ENCODE data around the gene FER1L5. TPM values are rescaled to one million over a fixed set of nuclear protein-coding genes. Genes with fewer than 3 reads are reported as not detected.

FER1L5 gene
- total and polyA plus RNA-seq, 2 of the 8 experiments (the other 6 are each of a cell fraction or from before 2014, with no cell fraction given): 0.23 to 0.88 TPM

DNA sequence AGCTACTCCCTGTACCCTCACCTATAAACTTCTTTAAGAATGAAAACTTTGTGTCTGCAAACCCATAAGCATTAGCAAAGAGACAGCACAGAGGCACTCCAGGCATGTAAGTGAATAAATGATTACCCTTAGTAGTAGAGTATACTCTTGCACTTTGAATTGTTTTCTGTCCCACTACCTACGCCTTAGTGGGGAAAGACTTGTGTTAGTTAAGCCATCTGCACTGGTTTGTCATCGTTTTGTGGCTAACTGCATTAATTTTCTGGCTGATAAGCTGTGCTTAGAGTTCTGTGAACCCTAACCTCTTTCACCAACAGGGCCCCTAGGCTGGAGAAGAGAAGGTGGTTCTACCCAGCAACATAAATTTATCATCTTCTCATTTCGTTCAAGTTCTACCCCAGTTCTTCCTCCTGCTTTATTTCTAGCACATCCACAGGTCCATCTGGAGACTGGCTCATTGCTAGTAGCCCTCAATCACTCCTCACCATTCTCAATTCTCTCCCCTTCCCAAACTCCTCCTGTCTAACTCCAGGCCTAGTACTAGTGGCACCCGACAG, 96.6 kb downstream of the FER1L5 start:
- DNase-seq (ENCODE audit: low read depth in 1 of 2, low spot score in 2 of 2): no peak
- CTCF ChIA-PET (ENCODE audit: partially characterized antibody): interaction anchor here (0.8 to 1.5 kb wide), 4 partner anchors 39 to 332 kb away, joined by 3 to 4 read pairs (median 4); no protein-coding TSS in a partner anchor
- Histone ChIP-seq H3K9ac (replicated peaks in 1 of 4; ENCODE audit: extremely low read depth in 1 of 4, low read depth in 3 of 4, low read length in 3 of 4) (peak overlapping the region in 3 of 4 experiments; percentile 66 to 78 (median 73); a peak in 6 of 7 replicates), H2AK5ac (ENCODE audit: low read depth, low read length) (no peak overlapping the region), H3K23ac (ENCODE audit: insufficient read length) (no peak overlapping the region), H3K18ac (ENCODE audit: extremely low read depth, low read length) (no peak overlapping the region), H2BK20ac (ENCODE audit: low read length) (no peak overlapping the region), H4K20me1 (replicated peaks in 1 of 2; ENCODE audit: control insufficient read depth in 1 of 2, insufficient read depth in 2 of 2, low read length in 2 of 2) (no peaks in the 10 kb centered on the region), H3K14ac (ENCODE audit: insufficient read length) (no peak overlapping the region), H4K91ac (replicated peaks; ENCODE audit: insufficient read length, low read length) (no peak overlapping the region), H3K79me2 (ENCODE audit: control insufficient read depth in 1 of 2, insufficient read depth in 2 of 2, low read length in 2 of 2) (peaks cover 0 to 20% of the 10 kb centered on the region in 2 experiments; a peak in 2 of 4 replicates), H3K23me2 (ENCODE audit: low read depth, low read length) (peaks cover 4% of the 10 kb centered on the region; the same call in 1 of the 2 replicates), H2BK15ac (ENCODE audit: low read length) (no peak overlapping the region), H2BK5ac (ENCODE audit: low read depth, low read length) (no peak overlapping the region), H4K5ac (ENCODE audit: insufficient read length, low read depth, low read length) (no peak overlapping the region), H2BK12ac (ENCODE audit: low read depth, low read length) (no peak overlapping the region), H3K4me3 (ENCODE audit: extremely low read depth in 1 of 4, insufficient read depth in 2 of 4, low read depth in 3 of 4, low read length in 4 of 4) (peak overlapping the region; percentile 66 to 97 (median 77)), H2BK120ac (replicated peaks; ENCODE audit: low read depth, low read length) (no peak overlapping the region), H4K8ac (ENCODE audit: extremely low read depth, insufficient read depth, low read length) (0 out of 2 replicates have a peak overlapping the region, but pooled peaks have one; percentile 96), H3K79me1 (ENCODE audit: low read depth, low read length) (peaks cover 6% of the 10 kb centered on the region), H3K56ac (replicated peaks; ENCODE audit: insufficient read length, low read depth, low read length) (no peak overlapping the region), H3K27ac (ENCODE audit: low read depth, low read length) (peak overlapping the region; percentile 53), H3K4me2 (ENCODE audit: insufficient read depth in 1 of 2, low read depth in 2 of 2, low read length in 2 of 2) (peak overlapping the region; percentile 79 to 87), H3K9me3 (ENCODE audit: insufficient read depth in 2 of 2, low read depth in 1 of 2, low read length in 1 of 2) (no peaks in the 10 kb centered on the region), H3K27me3 (replicated peaks in 1 of 4; ENCODE audit: control insufficient read depth in 3 of 4, extremely low read depth in 1 of 4, insufficient read depth in 3 of 4, low read length in 3 of 4) (no peaks in the 10 kb centered on the region), H3K4me1 (replicated peaks in 1 of 4; ENCODE audit: control insufficient read depth in 3 of 4, insufficient read depth in 4 of 4, low read length in 3 of 4) (peaks cover 0 to 3% (median 1%) of the 10 kb centered on the region in 4 experiments; a peak in 2 of 7 replicates), H3K36me3 (ENCODE audit: control insufficient read depth in 2 of 4, insufficient read depth in 4 of 4, low read length in 3 of 4) (peaks cover 4 to 28% (median 13%) of the 10 kb centered on the region in 4 experiments; a peak in 7 of 8 replicates), H3K4ac (replicated peaks; ENCODE audit: insufficient read length, low read depth, low read length) (no peak overlapping the region), H2AFZ (ENCODE audit: low read length) (no peak overlapping the region)
- no peak for FAIRE-seq
- 61% methylated on average over 4 of the region's 4 CpGs; no CpG with 5 or more reads in 1 of the 2 experiments for WGBS, 2 experiments (ENCODE audit: extremely low coverage in 1 of 2, insufficient coverage in 1 of 2, insufficient read length in 1 of 2, insufficient replicate concordance in 2 of 2, low coverage in 1 of 2, low lambda C conversion rate in 2 of 2, missing lambda C conversion rate in 1 of 2)
- POLR2A ChIA-PET (ENCODE audit: partially characterized antibody): no interaction called here
- no peak for TF ChIP-seq RAD21 (IDR thresholded peaks at IDR 0.05 in 1 of 2, conservative IDR thresholded peaks at IDR 0.05 in 1 of 2; ENCODE audit: low read depth in 2 of 2, low read length in 2 of 2)
- no peak for TF ChIP-seq TEAD4 (IDR thresholded peaks at IDR 0.05; ENCODE audit: low read depth, low read length)
- TF ChIP-seq, protein P1, sequence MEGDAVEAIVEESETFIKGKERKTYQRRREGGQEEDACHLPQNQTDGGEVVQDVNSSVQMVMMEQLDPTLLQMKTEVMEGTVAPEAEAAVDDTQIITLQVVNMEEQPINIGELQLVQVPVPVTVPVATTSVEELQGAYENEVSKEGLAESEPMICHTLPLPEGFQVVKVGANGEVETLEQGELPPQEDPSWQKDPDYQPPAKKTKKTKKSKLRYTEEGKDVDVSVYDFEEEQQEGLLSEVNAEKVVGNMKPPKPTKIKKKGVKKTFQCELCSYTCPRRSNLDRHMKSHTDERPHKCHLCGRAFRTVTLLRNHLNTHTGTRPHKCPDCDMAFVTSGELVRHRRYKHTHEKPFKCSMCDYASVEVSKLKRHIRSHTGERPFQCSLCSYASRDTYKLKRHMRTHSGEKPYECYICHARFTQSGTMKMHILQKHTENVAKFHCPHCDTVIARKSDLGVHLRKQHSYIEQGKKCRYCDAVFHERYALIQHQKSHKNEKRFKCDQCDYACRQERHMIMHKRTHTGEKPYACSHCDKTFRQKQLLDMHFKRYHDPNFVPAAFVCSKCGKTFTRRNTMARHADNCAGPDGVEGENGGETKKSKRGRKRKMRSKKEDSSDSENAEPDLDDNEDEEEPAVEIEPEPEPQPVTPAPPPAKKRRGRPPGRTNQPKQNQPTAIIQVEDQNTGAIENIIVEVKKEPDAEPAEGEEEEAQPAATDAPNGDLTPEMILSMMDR (IDR thresholded peaks at IDR 0.05; ENCODE audit: control extremely low read depth in 1 of 3, insufficient read depth in 1 of 3, low read depth in 1 of 3, low read length in 3 of 3): no peak
- TF ChIP-seq, protein P2, sequence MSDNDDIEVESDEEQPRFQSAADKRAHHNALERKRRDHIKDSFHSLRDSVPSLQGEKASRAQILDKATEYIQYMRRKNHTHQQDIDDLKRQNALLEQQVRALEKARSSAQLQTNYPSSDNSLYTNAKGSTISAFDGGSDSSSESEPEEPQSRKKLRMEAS (IDR thresholded peaks at IDR 0.05): no peak
- TF ChIP-seq CTBP2 (IDR thresholded peaks at IDR 0.05; ENCODE audit: borderline replicate concordance, insufficient read depth, insufficient read length, low read length): no peak
- no peak for TF ChIP-seq SIRT6 (IDR thresholded peaks at IDR 0.05; ENCODE audit: low read length)
- no peak for TF ChIP-seq FOSL1 (IDR thresholded peaks at IDR 0.05; ENCODE audit: insufficient read depth, low read depth, low read length)
- no peak for TF ChIP-seq NRF1 (IDR thresholded peaks at IDR 0.05; ENCODE audit: low read depth, low read length)
- no peak for TF ChIP-seq RXRA (IDR thresholded peaks at IDR 0.05; ENCODE audit: insufficient read depth, low read depth, low read length)
